HepG2 (cell line): ENCODE measurements around the gene DNMT3B. TPM values are rescaled to one million over a fixed set of nuclear protein-coding genes. Genes with fewer than 3 reads are reported as not detected.

ENCODE experiments used
- ATAC-seq: fragments of 200-7000 bp; cut with Tn5 transposase; 3 replicates; pipeline ENCODE4 v1.9.1; 2020; ENCODE audit warnings: mild to moderate bottlenecking, moderate library complexity
- BruUV-seq: library from RNA; stranded (reverse); fragments of 400-500 nt; replicated peaks from 2 replicates; lab custom pipeline; 2021; lab: Mats Ljungman, UMichigan
- CTCF ChIA-PET: fragments of 300-600 bp; formaldehyde crosslinking; extraction: SDS; loops from one replicate; lab custom pipeline; 2021; ENCODE audit warnings: low total read pairs, inconsistent platforms, low intra/inter-chr PET ratio; lab: Yijun Ruan, JAX
- POLR2A ChIA-PET: fragments of 350-600 bp; sonication (Branson Sonifier 250); formaldehyde crosslinking; loops from one replicate; lab custom pipeline; 2020; ENCODE audit warnings: antibody characterized with exemption, inconsistent platforms; lab: Yijun Ruan, JAX
- DNase-seq: peaks from one replicate; pipeline ENCODE4 v3.0.0-alpha.2; 2015; ENCODE audit warnings: low spot score
- FAIRE-seq: peaks from 3 replicates; lab custom pipeline; 2011; peaks lifted over from hg19 to GRCh38; lab: Jason Lieb, UNC
- H2AFZ ChIP-seq: one replicate; pipeline ENCODE4 v1.6.1; 2011; ENCODE audit warnings: low read length, inconsistent platforms
- H3K27ac ChIP-seq: fragments of 300-600 bp; 3 replicates; pipeline ENCODE4 v1.8.0; 2011; ENCODE audit warnings: mixed run types, mild to moderate bottlenecking, mixed read lengths, low read length, inconsistent platforms; ENCODE audit not compliant: insufficient read depth; ENCODE audit errors: extremely low read length
- H3K27me3 ChIP-seq, 2 experiments: fragments of 200-600 bp in 1 of 2; 2 replicates in 1 of 2; 3 replicates in 1 of 2; pipeline versions ENCODE4 v1.6.0 to v1.8.0; 2011; ENCODE audit warnings: low read length in 2 of 2, mild to moderate bottlenecking in 2 of 2, moderate library complexity in 2 of 2, inconsistent platforms in 1 of 2; ENCODE audit not compliant: insufficient read depth in 2 of 2, control insufficient read depth in 1 of 2
- H3K36me3 ChIP-seq, 2 experiments: fragments of 200-600 bp in 1 of 2; replicated peaks in 1 of 2; 2 replicates in 1 of 2; 3 replicates in 1 of 2; pipeline versions ENCODE4 v1.5.1 to v1.8.0; 2011; ENCODE audit warnings: low read length in 2 of 2, inconsistent platforms in 1 of 2; ENCODE audit not compliant: insufficient read depth in 2 of 2, control insufficient read depth in 1 of 2
- H3K4me1 ChIP-seq: 2 replicates; pipeline ENCODE4 v1.5.1; 2012; ENCODE audit warnings: low read length, inconsistent platforms; ENCODE audit not compliant: insufficient read depth
- H3K4me2 ChIP-seq: 2 replicates; pipeline ENCODE4 v1.6.0; 2011; ENCODE audit warnings: low read depth, low read length, inconsistent platforms
- H3K4me3 ChIP-seq, 3 experiments: fragments of 200-600 bp in 1 of 3; sonication (generic), shearing (Covaris generic) in 1 of 3; replicated peaks in 1 of 3; 2 replicates each; pipeline ENCODE4 v1.5.1; 2011 to 2016; ENCODE audit warnings: low read length in 3 of 3, inconsistent platforms in 2 of 3, low read depth in 2 of 3, mild to moderate bottlenecking in 2 of 3, control low read depth in 1 of 3, mixed read lengths in 1 of 3; ENCODE audit not compliant: insufficient read depth in 1 of 3
- H3K79me2 ChIP-seq: one replicate; pipeline ENCODE4 v1.6.1; 2011; ENCODE audit warnings: low read length, inconsistent platforms; ENCODE audit not compliant: insufficient read depth
- H3K9ac ChIP-seq: 2 replicates; pipeline ENCODE4 v1.6.0; 2011; ENCODE audit warnings: mild to moderate bottlenecking, low read depth, low read length, inconsistent platforms; ENCODE audit not compliant: insufficient read depth
- H3K9me3 ChIP-seq: 2 replicates; pipeline ENCODE4 v1.5.1; 2012; ENCODE audit warnings: mild to moderate bottlenecking, low read length
- H4K20me1 ChIP-seq: 2 replicates; pipeline ENCODE4 v1.6.0; 2011; ENCODE audit warnings: inconsistent platforms, mild to moderate bottlenecking, low read length, moderate library complexity; ENCODE audit not compliant: insufficient read depth
- GABPA ChIP-seq, 2 experiments: IDR thresholded peaks; 2 replicates each; pipeline ENCODE4 v1.6.1; 2011 to 2016; ENCODE audit warnings: low read depth in 2 of 2, low read length in 1 of 2, missing biosample characterization in 1 of 2, missing genetic modification characterization in 1 of 2
- KDM5B ChIP-seq: sonication (generic); formaldehyde crosslinking; IDR thresholded peaks from 2 replicates; pipeline ENCODE4 v1.4.0; 2020; ENCODE audit warnings: missing genetic modification reagents, mild to moderate bottlenecking, borderline replicate concordance
- MED1 ChIP-seq: sonication (generic); formaldehyde crosslinking; IDR thresholded peaks from 2 replicates; pipeline ENCODE4 v1.4.0; 2020; ENCODE audit warnings: missing genetic modification reagents
- NPAS2 ChIP-seq: sonication (generic); formaldehyde crosslinking; IDR thresholded peaks from 2 replicates; pipeline ENCODE4 v1.8.0; 2022; ENCODE audit warnings: mild to moderate bottlenecking, missing genetic modification reagents, borderline replicate concordance
- NR2F1 ChIP-seq, 2 experiments: fragments of 450-650 bp in 1 of 2; formaldehyde crosslinking in 1 of 2; IDR thresholded peaks; 2 replicates each; pipeline versions ENCODE4 v1.5.0 to v1.6.1; 2016 to 2020; ENCODE audit warnings: mild to moderate bottlenecking in 1 of 2, missing compliant biosample characterization in 1 of 2, missing genetic modification reagents in 1 of 2, moderate library complexity in 1 of 2
- RAD21 ChIP-seq: fragments of 450-650 bp; formaldehyde crosslinking; IDR thresholded peaks from 2 replicates; pipeline ENCODE4 v1.5.0; 2020; ENCODE audit warnings: mild to moderate bottlenecking
- ZBTB7B ChIP-seq: sonication (generic); formaldehyde crosslinking; IDR thresholded peaks from 2 replicates; pipeline ENCODE4 v1.4.0; 2020; ENCODE audit warnings: missing genetic modification reagents
- ZNF160 ChIP-seq: sonication (generic); formaldehyde crosslinking; IDR thresholded peaks from 2 replicates; pipeline ENCODE4 v1.8.0; 2022; ENCODE audit warnings: mild to moderate bottlenecking, inconsistent platforms, missing genetic modification reagents
- ZNF264 ChIP-seq: sonication (generic); formaldehyde crosslinking; IDR thresholded peaks from 2 replicates; pipeline ENCODE4 v1.4.0; 2020; ENCODE audit warnings: missing genetic modification reagents
- ZNF431 ChIP-seq: sonication (generic); formaldehyde crosslinking; IDR thresholded peaks from 2 replicates; pipeline ENCODE4 v1.9.0; 2022; ENCODE audit warnings: missing genetic modification reagents, low read depth, mild to moderate bottlenecking, borderline replicate concordance
- ZNF761 ChIP-seq: sonication (generic); formaldehyde crosslinking; conservative IDR thresholded peaks from 2 replicates; pipeline ENCODE4 v1.4.0; 2020; ENCODE audit warnings: mild to moderate bottlenecking, missing genetic modification reagents
- ZNF776 ChIP-seq: sonication (generic); formaldehyde crosslinking; IDR thresholded peaks from 2 replicates; pipeline ENCODE4 v1.4.0; 2020; ENCODE audit warnings: mild to moderate bottlenecking, missing genetic modification reagents
- WGBS: methylation state at CpG from one replicate; pipeline ENCODE4 v1.1.6; 2017; ENCODE audit warnings: low lambda C conversion rate; 5-methylcytosine and 5-hydroxymethylcytosine counted together
- in situ Hi-C: cut with HindIII; loops from 2 replicates; pipeline ENCODE4 v1.10.0; 2017; ENCODE audit warnings: low pct_unique_long_range_greater_than_20kb; ENCODE audit not compliant: extremely low pct_ligation_motif_present
- intact Hi-C: fragments of 100-400 bp; cut with micrococcal nuclease; formaldehyde crosslinking; loops from one replicate; pipeline ENCODE4 v1.10.0; 2022; ENCODE audit not compliant: unreplicated experiment
- polyA plus RNA-seq, 8 experiments: library from polyadenylated mRNA; depleted of rRNA in 3 of 8; stranded (reverse) in 7 of 8; unstranded in 1 of 8; fragments of >200 nt; fragmentation: Illumina TruSeq in 4 of 8; extraction: Trizol in 4 of 8; gene quantifications; 2 replicates each; pipeline versions ENCODE4 v1.2.1 to v1.2.3, GENCODE V29; 2011 to 2016; ENCODE audit warnings: low read depth in 4 of 8, missing spikeins in 1 of 8, mixed read lengths in 1 of 8; ENCODE audit not compliant: insufficient read depth in 1 of 8
- total RNA-seq, 5 experiments: library from RNA; depleted of rRNA; stranded (reverse); fragments of >200 nt; fragmentation: Illumina TruSeq; extraction: Trizol; gene quantifications; 2 replicates each; pipeline ENCODE4 v1.2.3, GENCODE V29; 2016; ENCODE audit warnings: low read depth in 1 of 5
- TF ChIP-seq, protein P1 (sequence below): IDR thresholded peaks from 2 replicates; pipeline ENCODE4 v1.6.1; 2012; ENCODE audit warnings: low read length, improper control_type of control experiment
- TF ChIP-seq, protein P2 (sequence below): sonication (generic); formaldehyde crosslinking; IDR thresholded peaks from 2 replicates; pipeline ENCODE4 v1.9.0; 2022; ENCODE audit warnings: low read depth, missing genetic modification reagents
- TF ChIP-seq, protein P3 (sequence below): sonication (generic); formaldehyde crosslinking; IDR thresholded peaks from 2 replicates; pipeline ENCODE4 v1.5.1; 2020; ENCODE audit warnings: missing genetic modification reagents, mild to moderate bottlenecking, borderline replicate concordance

The DNMT3B gene
- total and polyA plus RNA-seq, 2 of the 13 experiments (the other 11 are each of a cell fraction or from before 2014, with no cell fraction given): 3.8 to 13.9 TPM

DNA sequence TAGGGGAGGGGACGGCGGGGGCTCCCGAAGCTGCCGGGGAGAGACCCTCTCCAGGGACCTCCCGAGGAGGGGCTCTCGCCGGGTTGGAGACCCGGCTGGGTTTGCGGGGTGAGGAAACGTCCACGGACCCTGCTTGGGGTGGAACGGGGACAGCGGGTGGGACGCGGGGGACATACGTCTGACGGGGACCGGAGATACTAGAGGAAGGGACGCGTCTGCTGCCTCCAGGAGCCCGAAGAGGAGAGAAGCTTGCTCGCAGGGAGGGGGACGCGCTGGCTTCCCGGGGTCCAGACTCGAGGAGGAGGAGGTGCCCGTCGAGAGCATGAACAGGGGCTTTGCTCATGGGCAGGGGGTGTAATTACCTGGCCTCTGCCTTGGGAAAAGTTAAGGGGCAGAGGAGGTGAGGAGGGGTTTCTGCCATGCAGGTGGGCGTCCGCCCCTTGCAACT lies 593 bp downstream of the DNMT3B start:
- no peaks in the 10 kb centered on the region for H3K36me3 ChIP-seq
- in situ Hi-C loops (loop anchor here (25.0 kb wide), 1 partner anchor 250 kb away; no protein-coding TSS in a partner anchor), intact Hi-C loops (loop anchor here (1.0 to 5.0 kb wide), 2 partner anchors 19 to 90 kb away; partner anchors contain the start of genes C20orf203 and COMMD7)
- ATAC-seq (peak; percentile 11), FAIRE-seq (no peak), DNase-seq (no peak)
- peak overlapping the region; percentile 75 for H3K9ac ChIP-seq
- H4K20me1 ChIP-seq: no peaks in the 10 kb centered on the region
- CTCF ChIA-PET: interaction anchor here (0.6 to 1.8 kb wide), 2 partner anchors 16 to 89 kb away, joined by 3 to 4 read pairs; partner anchors contain the start of gene C20orf203
- peak overlapping the region; percentile 24 for H3K27ac ChIP-seq
- no TSS peak for BruUV-seq
- H3K27me3 ChIP-seq: no peaks in the 10 kb centered on the region; a peak in 1 of 5 replicates
- POLR2A ChIA-PET: interaction anchor here (0.6 to 3.2 kb wide), 9 partner anchors 15 to 89 kb away, joined by 3 to 21 read pairs (median 6); partner anchors contain the start of genes C20orf203, COMMD7 and MAPRE1
- H3K4me1 ChIP-seq: peaks cover 68% of the 10 kb centered on the region
- H3K4me2 ChIP-seq: peak overlapping the region; percentile 98
- peaks cover 7% of the 10 kb centered on the region for H3K79me2 ChIP-seq
- H2AFZ ChIP-seq: no peak overlapping the region
- WGBS: under 1% methylated on average over 22 of the region's 30 CpGs
- H3K4me3 ChIP-seq: peak overlapping the region; percentile 75 to 95 (median 95)
- H3K9me3 ChIP-seq: no peaks in the 10 kb centered on the region
- TF ChIP-seq, protein P1, sequence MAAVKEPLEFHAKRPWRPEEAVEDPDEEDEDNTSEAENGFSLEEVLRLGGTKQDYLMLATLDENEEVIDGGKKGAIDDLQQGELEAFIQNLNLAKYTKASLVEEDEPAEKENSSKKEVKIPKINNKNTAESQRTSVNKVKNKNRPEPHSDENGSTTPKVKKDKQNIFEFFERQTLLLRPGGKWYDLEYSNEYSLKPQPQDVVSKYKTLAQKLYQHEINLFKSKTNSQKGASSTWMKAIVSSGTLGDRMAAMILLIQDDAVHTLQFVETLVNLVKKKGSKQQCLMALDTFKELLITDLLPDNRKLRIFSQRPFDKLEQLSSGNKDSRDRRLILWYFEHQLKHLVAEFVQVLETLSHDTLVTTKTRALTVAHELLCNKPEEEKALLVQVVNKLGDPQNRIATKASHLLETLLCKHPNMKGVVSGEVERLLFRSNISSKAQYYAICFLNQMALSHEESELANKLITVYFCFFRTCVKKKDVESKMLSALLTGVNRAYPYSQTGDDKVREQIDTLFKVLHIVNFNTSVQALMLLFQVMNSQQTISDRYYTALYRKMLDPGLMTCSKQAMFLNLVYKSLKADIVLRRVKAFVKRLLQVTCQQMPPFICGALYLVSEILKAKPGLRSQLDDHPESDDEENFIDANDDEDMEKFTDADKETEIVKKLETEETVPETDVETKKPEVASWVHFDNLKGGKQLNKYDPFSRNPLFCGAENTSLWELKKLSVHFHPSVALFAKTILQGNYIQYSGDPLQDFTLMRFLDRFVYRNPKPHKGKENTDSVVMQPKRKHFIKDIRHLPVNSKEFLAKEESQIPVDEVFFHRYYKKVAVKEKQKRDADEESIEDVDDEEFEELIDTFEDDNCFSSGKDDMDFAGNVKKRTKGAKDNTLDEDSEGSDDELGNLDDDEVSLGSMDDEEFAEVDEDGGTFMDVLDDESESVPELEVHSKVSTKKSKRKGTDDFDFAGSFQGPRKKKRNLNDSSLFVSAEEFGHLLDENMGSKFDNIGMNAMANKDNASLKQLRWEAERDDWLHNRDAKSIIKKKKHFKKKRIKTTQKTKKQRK: no peak
- TF ChIP-seq KDM5B (CRISPR knock-in tag) (0 out of 2 replicates have a peak, but pooled peaks have one; percentile 55), NPAS2 (no peak; the same call in 1 of the 2 replicates), ZNF776 (CRISPR knock-in tag) (0 out of 2 replicates have a peak, but pooled peaks have one; percentile 18), MED1 (CRISPR knock-in tag) (peak; percentile 22; the same call in 1 of the 2 replicates), ZNF431 (CRISPR knock-in tag) (no peak), ZNF761 (peak; percentile 67; the same call in 1 of the 2 replicates), ZNF264 (CRISPR knock-in tag) (no peak), ZNF160 (CRISPR knock-in tag) (0 out of 2 replicates have a peak, but pooled peaks have one; percentile 6), NR2F1 (CRISPR knock-in tag; IDR thresholded peaks at IDR 0.05) (no peak), GABPA (IDR thresholded peaks at IDR 0.05; ENCODE audit: low read depth, low read length) (no peak), GABPA (CRISPR knock-in tag; IDR thresholded peaks at IDR 0.05; ENCODE audit: low read depth) (no peak), ZBTB7B (CRISPR knock-in tag) (0 out of 2 replicates have a peak, but pooled peaks have one; percentile 87), RAD21 (no peak)
- TF ChIP-seq, protein P2, sequence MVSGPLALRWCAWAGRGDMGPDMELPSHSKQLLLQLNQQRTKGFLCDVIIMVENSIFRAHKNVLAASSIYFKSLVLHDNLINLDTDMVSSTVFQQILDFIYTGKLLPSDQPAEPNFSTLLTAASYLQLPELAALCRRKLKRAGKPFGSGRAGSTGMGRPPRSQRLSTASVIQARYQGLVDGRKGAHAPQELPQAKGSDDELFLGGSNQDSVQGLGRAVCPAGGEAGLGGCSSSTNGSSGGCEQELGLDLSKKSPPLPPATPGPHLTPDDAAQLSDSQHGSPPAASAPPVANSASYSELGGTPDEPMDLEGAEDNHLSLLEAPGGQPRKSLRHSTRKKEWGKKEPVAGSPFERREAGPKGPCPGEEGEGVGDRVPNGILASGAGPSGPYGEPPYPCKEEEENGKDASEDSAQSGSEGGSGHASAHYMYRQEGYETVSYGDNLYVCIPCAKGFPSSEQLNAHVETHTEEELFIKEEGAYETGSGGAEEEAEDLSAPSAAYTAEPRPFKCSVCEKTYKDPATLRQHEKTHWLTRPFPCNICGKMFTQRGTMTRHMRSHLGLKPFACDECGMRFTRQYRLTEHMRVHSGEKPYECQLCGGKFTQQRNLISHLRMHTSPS (CRISPR knock-in tag): 0 out of 2 replicates have a peak, but pooled peaks have one; percentile 28
- TF ChIP-seq, protein P3, sequence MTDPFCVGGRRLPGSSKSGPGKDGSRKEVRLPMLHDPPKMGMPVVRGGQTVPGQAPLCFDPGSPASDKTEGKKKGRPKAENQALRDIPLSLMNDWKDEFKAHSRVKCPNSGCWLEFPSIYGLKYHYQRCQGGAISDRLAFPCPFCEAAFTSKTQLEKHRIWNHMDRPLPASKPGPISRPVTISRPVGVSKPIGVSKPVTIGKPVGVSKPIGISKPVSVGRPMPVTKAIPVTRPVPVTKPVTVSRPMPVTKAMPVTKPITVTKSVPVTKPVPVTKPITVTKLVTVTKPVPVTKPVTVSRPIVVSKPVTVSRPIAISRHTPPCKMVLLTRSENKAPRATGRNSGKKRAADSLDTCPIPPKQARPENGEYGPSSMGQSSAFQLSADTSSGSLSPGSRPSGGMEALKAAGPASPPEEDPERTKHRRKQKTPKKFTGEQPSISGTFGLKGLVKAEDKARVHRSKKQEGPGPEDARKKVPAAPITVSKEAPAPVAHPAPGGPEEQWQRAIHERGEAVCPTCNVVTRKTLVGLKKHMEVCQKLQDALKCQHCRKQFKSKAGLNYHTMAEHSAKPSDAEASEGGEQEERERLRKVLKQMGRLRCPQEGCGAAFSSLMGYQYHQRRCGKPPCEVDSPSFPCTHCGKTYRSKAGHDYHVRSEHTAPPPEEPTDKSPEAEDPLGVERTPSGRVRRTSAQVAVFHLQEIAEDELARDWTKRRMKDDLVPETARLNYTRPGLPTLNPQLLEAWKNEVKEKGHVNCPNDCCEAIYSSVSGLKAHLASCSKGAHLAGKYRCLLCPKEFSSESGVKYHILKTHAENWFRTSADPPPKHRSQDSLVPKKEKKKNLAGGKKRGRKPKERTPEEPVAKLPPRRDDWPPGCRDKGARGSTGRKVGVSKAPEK (CRISPR knock-in tag): 0 out of 2 replicates have a peak, but pooled peaks have one; percentile 58
